BJ (cell line): ENCODE measurements around the gene ZNF462. TPM values are rescaled to one million over a fixed set of nuclear protein-coding genes. Genes with fewer than 3 reads are reported as not detected.

ENCODE experiments used
- CTCF ChIA-PET: fragments of 350-600 bp; formaldehyde crosslinking; extraction: SDS; loops from one replicate; lab custom pipeline; 2021; ENCODE audit warnings: antibody characterized with exemption, inconsistent platforms; lab: Yijun Ruan, JAX
- POLR2A ChIA-PET: fragments of 300-600 bp; sonication (Branson Sonifier 250); formaldehyde crosslinking; extraction: SDS; loops from one replicate; lab custom pipeline; 2021; ENCODE audit warnings: antibody characterized with exemption; lab: Charles Lee
- DNase-seq: peaks from one replicate; pipeline ENCODE4 v3.0.0-alpha.2; 2011; ENCODE audit warnings: low read depth
- H3K27me3 ChIP-seq: 2 replicates; pipeline ENCODE4 v1.6.0; 2011; ENCODE audit warnings: low read length; ENCODE audit not compliant: control insufficient read depth, insufficient read depth
- H3K36me3 ChIP-seq: 2 replicates; pipeline ENCODE4 v1.5.1; 2011; ENCODE audit warnings: low read length; ENCODE audit not compliant: control insufficient read depth, insufficient read depth
- H3K4me3 ChIP-seq: 2 replicates; pipeline ENCODE4 v1.5.1; 2011; ENCODE audit warnings: low read depth, mild to moderate bottlenecking, control low read depth, low read length
- CTCF ChIP-seq: IDR thresholded peaks from 2 replicates; pipeline ENCODE4 v1.5.1; 2011; ENCODE audit warnings: low read depth, mild to moderate bottlenecking, control low read depth, inconsistent platforms, low read length, moderate library complexity; ENCODE audit not compliant: insufficient read depth
- polyA plus RNA-seq: library from polyadenylated mRNA; depleted of rRNA; stranded (reverse); fragments of >200 nt; gene quantifications from 2 replicates; pipeline ENCODE4 v1.2.3, GENCODE V29; 2011
- small RNA-seq: library from RNA; depleted of rRNA; stranded (forward); fragments of <200 nt; gene quantifications from one replicate; pipeline ENCODE3, GENCODE V24; 2012; ENCODE audit warnings: low replicate concordance, low read depth; ENCODE audit not compliant: insufficient read length

Gene ZNF462
- polyA plus RNA-seq, 1 experiment = 3.5 TPM

GRCh38 chr9:107059220-107059619 lies 196.3 kb downstream of the ZNF462 start:
- no peak for TF ChIP-seq CTCF
- CTCF ChIA-PET = interaction anchor here (0.6 kb wide), 1 partner anchor 40 kb away, joined by 3 read pairs; no protein-coding TSS in a partner anchor

GRCh38 chr9:107060062-107060461 lies 197.1 kb downstream of the ZNF462 start:
- H3K27me3 ChIP-seq = peaks cover 3% of the 10 kb centered on the region; the same call in 1 of the 2 replicates
- ChIA-PET POLR2A (no interaction called here), CTCF (no interaction called here)
- TF ChIP-seq CTCF = no peak
- no peaks in the 10 kb centered on the region for H3K36me3 ChIP-seq
- H3K4me3 ChIP-seq = no peak overlapping the region
- DNase-seq = no peak

More at GRCh38 chr9:107059220-107059619, 196.3 kb downstream of the ZNF462 start:
- Histone ChIP-seq H3K36me3 (no peaks in the 10 kb centered on the region), H3K27me3 (0 out of 2 replicates have a peak, but pooled peaks cover 3% of the 10 kb centered on the region), H3K4me3 (no peak overlapping the region)
- DNase-seq = no peak
- POLR2A ChIA-PET = no interaction called here

Small RNA genes lying within 50 kb of the gene (small RNA-seq; reads per million reads assigned to genes)
- gene RNA5SP292 = not detected
